ENCODE results near the gene KLHL29. TPM values are rescaled to one million over a fixed set of nuclear protein-coding genes. Genes with fewer than 3 reads are reported as not detected.

The KLHL29 gene
- total RNA-seq, 1 experiment from 2014 or later: 7.7 TPM

GRCh38 chr2:23622466-23622865, 237.5 kb downstream of the KLHL29 start:
- in situ Hi-C loops (cut with HindIII; ENCODE audit: low pct_unique_long_range_greater_than_20kb, low sequenced_read_pairs) (no loop called here), intact Hi-C loops (cut with micrococcal nuclease; ENCODE audit: unreplicated experiment) (no loop called here)
- H3K27ac ChIP-seq (ENCODE audit: low read length): no peak overlapping the region
- H3K4me1 ChIP-seq (ENCODE audit: control insufficient read depth, insufficient read depth, low read length): no peaks in the 10 kb centered on the region
- no peaks in the 10 kb centered on the region for H3K36me3 ChIP-seq (ENCODE audit: control insufficient read depth, insufficient read depth, low read length)
- POLR2A ChIA-PET: no interaction called here
- CTCF ChIA-PET: no interaction called here
- DNase-seq (ENCODE audit: low read depth, low spot score) (no peak), ATAC-seq (no peak)
- H3K27me3 ChIP-seq (ENCODE audit: control insufficient read depth, insufficient read depth, low read length): no peaks in the 10 kb centered on the region
- H3K9me3 ChIP-seq (ENCODE audit: control insufficient read depth, insufficient read depth, low read depth, low read length): no peaks in the 10 kb centered on the region
- no TSS peak for BruUV-seq (replicated peaks)
- H3K4me3 ChIP-seq (ENCODE audit: low read depth in 2 of 2, low read length in 2 of 2): no peak overlapping the region
- no peak for TF ChIP-seq POLR2AphosphoS5 (IDR thresholded peaks at IDR 0.05; ENCODE audit: low read depth, low read length)
- no peak for TF ChIP-seq SIN3A (IDR thresholded peaks at IDR 0.05; ENCODE audit: borderline replicate concordance, insufficient read depth, low read depth, low read length)
- no peak for TF ChIP-seq TCF7L2 (IDR thresholded peaks at IDR 0.05; ENCODE audit: low read depth, low read length)
- no peak for TF ChIP-seq CTCF (IDR thresholded peaks at IDR 0.05)
- no peak for TF ChIP-seq REST (IDR thresholded peaks at IDR 0.05; ENCODE audit: insufficient read depth in 1 of 2, low read depth in 2 of 2, low read length in 1 of 2)

- Histone ChIP-seq H3K9me3 (ENCODE audit: control insufficient read depth, insufficient read depth, low read depth, low read length) (no peaks in the 10 kb centered on the region), H3K27me3 (ENCODE audit: control insufficient read depth, insufficient read depth, low read length) (no peaks in the 10 kb centered on the region), H3K4me1 (ENCODE audit: control insufficient read depth, insufficient read depth, low read length) (no peaks in the 10 kb centered on the region), H3K36me3 (ENCODE audit: control insufficient read depth, insufficient read depth, low read length) (no peaks in the 10 kb centered on the region), H3K27ac (ENCODE audit: low read length) (no peak overlapping the region), H3K4me3 (ENCODE audit: low read depth in 2 of 2, low read length in 2 of 2) (no peak overlapping the region)
- ATAC-seq (no peak), DNase-seq (ENCODE audit: low read depth, low spot score) (no peak)
- CTCF ChIA-PET: no interaction called here
- BruUV-seq (replicated peaks): no TSS peak
- TF ChIP-seq CTCF (IDR thresholded peaks at IDR 0.05): no peak
- POLR2A ChIA-PET: no interaction called here
- in situ Hi-C loops (cut with HindIII; ENCODE audit: low pct_unique_long_range_greater_than_20kb, low sequenced_read_pairs) (no loop called here), intact Hi-C loops (cut with micrococcal nuclease; ENCODE audit: unreplicated experiment) (no loop called here)
These were observed 238.1 kb downstream of the KLHL29 start for GRCh38 chr2:23622966-23623675.

Data from Panc1 (cell line).